H1 (cell line): ENCODE data around the gene FSCN2. TPM values are rescaled to one million over a fixed set of nuclear protein-coding genes. Genes with fewer than 3 reads are reported as not detected.

ENCODE experiments used
- CTCF ChIA-PET: fragments of 300-600 bp; sonication (Branson Sonifier 250); formaldehyde crosslinking; loops from one replicate; lab custom pipeline; 2021; ENCODE audit not compliant: partially characterized antibody; lab: Charles Lee
- POLR2A ChIA-PET: fragments of 300-600 bp; sonication (Branson Sonifier 250); formaldehyde crosslinking; loops from one replicate; lab custom pipeline; 2021; ENCODE audit warnings: inconsistent platforms; ENCODE audit not compliant: partially characterized antibody; lab: Charles Lee
- DNase-seq, 2 experiments: peaks; one replicate each; pipeline versions ENCODE4 v3.0.0 to v3.0.0-alpha.2; 2010 to 2022; ENCODE audit warnings: low spot score in 2 of 2, low read depth in 1 of 2, mixed read lengths in 1 of 2
- FAIRE-seq: peaks from 2 replicates; lab custom pipeline; 2011; peaks lifted over from hg19 to GRCh38; lab: Jason Lieb, UNC
- H2AFZ ChIP-seq: 2 replicates; pipeline ENCODE4 v1.8.1; 2012; ENCODE audit warnings: low read length, inconsistent platforms
- H2AK5ac ChIP-seq: 2 replicates; pipeline ENCODE4 v1.6.1; 2013; ENCODE audit warnings: low read depth, low read length
- H2BK120ac ChIP-seq: replicated peaks from 2 replicates; pipeline ENCODE3; 2013; ENCODE audit warnings: low read depth, low read length, inconsistent platforms
- H2BK12ac ChIP-seq: 2 replicates; pipeline ENCODE4 v1.6.1; 2013; ENCODE audit warnings: low read depth, low read length
- H2BK15ac ChIP-seq: 2 replicates; pipeline ENCODE4 v1.6.1; 2013; ENCODE audit warnings: low read length
- H2BK20ac ChIP-seq: 2 replicates; pipeline ENCODE4 v1.6.1; 2013; ENCODE audit warnings: low read length
- H2BK5ac ChIP-seq: 2 replicates; pipeline ENCODE4 v1.6.1; 2013; ENCODE audit warnings: low read depth, low read length
- H3K14ac ChIP-seq: 2 replicates; pipeline ENCODE4 v1.6.1; 2013; ENCODE audit warnings: inconsistent platforms; ENCODE audit not compliant: insufficient read length
- H3K18ac ChIP-seq: 2 replicates; pipeline ENCODE4 v1.6.1; 2013; ENCODE audit warnings: low read length; ENCODE audit errors: extremely low read depth
- H3K23ac ChIP-seq: 2 replicates; pipeline ENCODE4 v1.6.1; 2013; ENCODE audit warnings: inconsistent platforms; ENCODE audit not compliant: insufficient read length
- H3K23me2 ChIP-seq: 2 replicates; pipeline ENCODE4 v1.6.1; 2013; ENCODE audit warnings: low read depth, low read length
- H3K27ac ChIP-seq: 2 replicates; pipeline ENCODE4 v1.6.1; 2011; ENCODE audit warnings: low read depth, low read length, inconsistent platforms
- H3K27me3 ChIP-seq, 4 experiments: replicated peaks in 1 of 4; 1 replicate in 1 of 4; 2 replicates in 3 of 4; pipeline versions ENCODE4 v1.6.1 to v1.8.1; 2011 to 2013; ENCODE audit warnings: low read length in 3 of 4, mild to moderate bottlenecking in 3 of 4, inconsistent platforms in 2 of 4, mixed read lengths in 2 of 4, moderate library complexity in 1 of 4; ENCODE audit not compliant: control insufficient read depth in 3 of 4, insufficient read depth in 3 of 4; ENCODE audit errors: extremely low read depth in 1 of 4
- H3K36me3 ChIP-seq, 4 experiments: 2 replicates each; pipeline versions ENCODE4 v1.6.1 to v1.8.1; 2011 to 2013; ENCODE audit warnings: mild to moderate bottlenecking in 4 of 4, low read length in 3 of 4, moderate library complexity in 2 of 4, control low read depth in 1 of 4, inconsistent platforms in 1 of 4; ENCODE audit not compliant: insufficient read depth in 4 of 4, control insufficient read depth in 2 of 4
- H3K4ac ChIP-seq: replicated peaks from 2 replicates; pipeline ENCODE3; 2013; ENCODE audit warnings: low read length, low read depth, mixed read lengths, inconsistent platforms; ENCODE audit not compliant: insufficient read length
- H3K4me1 ChIP-seq, 4 experiments: replicated peaks in 1 of 4; 1 replicate in 1 of 4; 2 replicates in 3 of 4; pipeline versions ENCODE4 v1.6.1 to v1.8.1; 2011 to 2013; ENCODE audit warnings: low read length in 3 of 4, inconsistent platforms in 2 of 4, mixed read lengths in 1 of 4; ENCODE audit not compliant: insufficient read depth in 4 of 4, control insufficient read depth in 3 of 4
- H3K4me2 ChIP-seq, 2 experiments: 2 replicates each; pipeline versions ENCODE4 v1.6.1 to v1.8.1; 2011 to 2013; ENCODE audit warnings: low read depth in 2 of 2, low read length in 2 of 2, control low read depth in 1 of 2, inconsistent platforms in 1 of 2, mild to moderate bottlenecking in 1 of 2; ENCODE audit not compliant: insufficient read depth in 1 of 2
- H3K4me3 ChIP-seq, 4 experiments: fragments of 200-600, 300-600 bp in 1 of 4; sonication (generic), shearing (Covaris generic), sonication (Bioruptor Twin) in 1 of 4; 2 replicates each; pipeline versions ENCODE4 v1.5.1 to v1.8.1; 2011 to 2016; ENCODE audit warnings: low read length in 4 of 4, low read depth in 3 of 4, control low read depth in 2 of 4, inconsistent platforms in 2 of 4, mild to moderate bottlenecking in 2 of 4, mixed read lengths in 1 of 4, moderate library complexity in 1 of 4; ENCODE audit not compliant: insufficient read depth in 2 of 4; ENCODE audit errors: extremely low read depth in 1 of 4
- H3K56ac ChIP-seq: replicated peaks from 2 replicates; pipeline ENCODE3; 2013; ENCODE audit warnings: low read depth, mild to moderate bottlenecking, mixed read lengths, low read length, inconsistent platforms; ENCODE audit not compliant: insufficient read length
- H3K79me1 ChIP-seq: 2 replicates; pipeline ENCODE4 v1.6.1; 2013; ENCODE audit warnings: low read depth, low read length, control low read depth
- H3K79me2 ChIP-seq, 2 experiments: 2 replicates each; pipeline versions ENCODE4 v1.6.1 to v1.8.1; 2012 to 2013; ENCODE audit warnings: low read length in 2 of 2, mild to moderate bottlenecking in 2 of 2, inconsistent platforms in 1 of 2; ENCODE audit not compliant: insufficient read depth in 2 of 2, control insufficient read depth in 1 of 2
- H3K9ac ChIP-seq, 4 experiments: replicated peaks in 1 of 4; 1 replicate in 1 of 4; 2 replicates in 3 of 4; pipeline versions ENCODE4 v1.6.1 to v1.8.1; 2011 to 2013; ENCODE audit warnings: low read depth in 3 of 4, low read length in 3 of 4, control low read depth in 2 of 4, mild to moderate bottlenecking in 2 of 4, moderate library complexity in 2 of 4, inconsistent platforms in 1 of 4; ENCODE audit errors: extremely low read depth in 1 of 4
- H3K9me3 ChIP-seq, 2 experiments: 2 replicates each; pipeline versions ENCODE4 v1.6.1 to v1.8.1; 2012 to 2013; ENCODE audit warnings: mild to moderate bottlenecking in 2 of 2, moderate library complexity in 2 of 2, control low read depth in 1 of 2, inconsistent platforms in 1 of 2, low read depth in 1 of 2, low read length in 1 of 2, mixed read lengths in 1 of 2; ENCODE audit not compliant: insufficient read depth in 2 of 2
- H4K20me1 ChIP-seq, 2 experiments: replicated peaks in 1 of 2; 2 replicates each; pipeline versions ENCODE3 to v1.8.1; 2011 to 2013; ENCODE audit warnings: inconsistent platforms in 2 of 2, low read length in 2 of 2, mild to moderate bottlenecking in 1 of 2; ENCODE audit not compliant: insufficient read depth in 2 of 2, control insufficient read depth in 1 of 2
- H4K5ac ChIP-seq: 2 replicates; pipeline ENCODE4 v1.6.1; 2013; ENCODE audit warnings: low read length, low read depth, mixed read lengths, inconsistent platforms; ENCODE audit not compliant: insufficient read length
- H4K8ac ChIP-seq: 2 replicates; pipeline ENCODE4 v1.8.0; 2013; ENCODE audit warnings: mild to moderate bottlenecking, moderate library complexity, low read length, inconsistent platforms; ENCODE audit not compliant: insufficient read depth; ENCODE audit errors: extremely low read depth
- H4K91ac ChIP-seq: replicated peaks from 2 replicates; pipeline ENCODE3; 2013; ENCODE audit warnings: low read length, mixed read lengths, inconsistent platforms; ENCODE audit not compliant: insufficient read length
- WGBS, 2 experiments: shearing (Covaris generic) in 1 of 2; methylation state at CpG; one replicate each; pipeline versions ENCODE4 v1.1.6 to v1.1.7; 2013 to 2015; ENCODE audit warnings: low lambda C conversion rate in 2 of 2, mixed read lengths in 2 of 2, inconsistent platforms in 1 of 2, low coverage in 1 of 2, missing lambda C conversion rate in 1 of 2; ENCODE audit not compliant: insufficient replicate concordance in 2 of 2, insufficient coverage in 1 of 2, insufficient read length in 1 of 2; ENCODE audit errors: extremely low coverage in 1 of 2, missing lambda C conversion rate in 1 of 2; 5-methylcytosine and 5-hydroxymethylcytosine counted together
- polyA plus RNA-seq, 7 experiments: library from polyadenylated mRNA; depleted of rRNA in 3 of 7; stranded (reverse) in 5 of 7; unstranded in 2 of 7; fragments of >200 nt in 5 of 7; fragments of 200-250 nt in 2 of 7; gene quantifications; 1 replicate in 5 of 7; 2 replicates in 1 of 7; 4 replicates in 1 of 7; pipeline versions ENCODE4 v1.2.1 to v1.2.3, GENCODE V29; 2011 to 2013; ENCODE audit warnings: missing spikeins in 2 of 7, mixed read lengths in 2 of 7
- total RNA-seq: library from RNA; stranded (reverse); fragmentation: NEBNext Ultra II Directional; extraction: Animal tissue kit (Norgen Biotek cat#: 25700); gene quantifications from 2 replicates; pipeline ENCODE4 v1.2.1, GENCODE V29; 2021
- TF ChIP-seq, protein P1 (sequence below), 3 experiments: IDR thresholded peaks; 1 replicate in 2 of 3; 2 replicates in 1 of 3; pipeline versions ENCODE4 v1.5.1 to v1.6.1; 2011; ENCODE audit warnings: low read length in 3 of 3, mild to moderate bottlenecking in 3 of 3, inconsistent platforms in 2 of 3, low read depth in 1 of 3, moderate library complexity in 1 of 3; ENCODE audit not compliant: insufficient read depth in 1 of 3; ENCODE audit errors: control extremely low read depth in 1 of 3
- TF ChIP-seq, protein P2 (sequence below): IDR thresholded peaks from 2 replicates; pipeline ENCODE4 v1.6.1; 2012; ENCODE audit warnings: inconsistent platforms

FSCN2 gene
- total and polyA plus RNA-seq, 2 of the 8 experiments (the other 6 are each of a cell fraction or from before 2014, with no cell fraction given): 0.18 to 0.30 TPM

DNA sequence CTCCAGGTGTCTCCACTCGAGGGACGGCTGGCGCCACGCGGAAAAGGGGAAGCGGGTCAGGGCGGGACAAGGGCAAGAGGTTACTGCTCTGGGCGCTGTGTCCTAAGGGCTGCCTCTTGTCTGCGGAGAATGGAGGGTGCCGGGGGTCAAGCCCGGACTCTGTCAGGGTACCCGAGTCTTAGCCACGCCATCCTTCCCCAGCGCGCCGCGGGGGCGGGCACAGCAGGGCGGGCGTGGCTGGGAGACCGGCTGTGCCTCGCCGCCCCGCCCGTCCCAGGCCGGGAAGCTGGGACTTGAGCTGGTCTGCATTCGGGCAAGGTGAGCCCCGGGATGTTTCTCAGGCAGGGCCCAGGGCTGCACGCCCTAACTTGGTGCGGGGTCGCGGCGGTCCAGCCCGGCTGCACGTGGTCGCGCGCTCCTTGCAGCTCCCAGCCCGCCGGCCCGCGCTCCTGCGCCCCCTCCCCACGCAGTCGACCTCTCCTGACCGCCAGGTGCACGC, 9.3 kb upstream of the FSCN2 start:
- no peaks in the 10 kb centered on the region for H3K9me3 ChIP-seq
- DNase-seq: no peak

More for the DNA sequence above, 9.3 kb upstream of the FSCN2 start:
- Histone ChIP-seq H4K91ac (peak overlapping the region; percentile 65), H3K14ac (no peak overlapping the region), H2AFZ (peak overlapping the region; percentile 17; the same call in 1 of the 2 replicates), H2AK5ac (no peak overlapping the region), H2BK20ac (no peak overlapping the region), H3K4me3 (peak overlapping the region; percentile 43 to 73 (median 46)), H3K27ac (no peak overlapping the region), H3K36me3 (no peaks in the 10 kb centered on the region), H2BK12ac (peak overlapping the region; percentile 39; the same call in 1 of the 2 replicates), H3K79me2 (peaks cover 0 to 13% of the 10 kb centered on the region in 2 experiments; a peak in 2 of 4 replicates), H3K27me3 (peaks cover 0 to 43% (median 27%) of the 10 kb centered on the region in 4 experiments; a peak in 5 of 7 replicates), H3K4ac (peak overlapping the region; percentile 91), H3K79me1 (0 out of 2 replicates have a peak, but pooled peaks cover 5% of the 10 kb centered on the region), H3K4me2 (peak overlapping the region; percentile 74 to 95), H2BK120ac (no peak overlapping the region), H3K18ac (peak overlapping the region; percentile 71), H4K5ac (no peak overlapping the region), H2BK5ac (no peak overlapping the region), H3K9ac (peak overlapping the region in 2 of 4 experiments; percentile 13 to 32; a peak in 1 of 7 replicates), H3K23ac (no peak overlapping the region), H3K4me1 (peaks cover 0 to 57% (median 31%) of the 10 kb centered on the region in 4 experiments; a peak in 6 of 7 replicates), H3K56ac (peak overlapping the region; percentile 30), H2BK15ac (no peak overlapping the region; the same call in 1 of the 2 replicates), H3K23me2 (peaks cover 21% of the 10 kb centered on the region; the same call in 1 of the 2 replicates), H4K20me1 (peaks cover 2 to 11% of the 10 kb centered on the region in 2 experiments), H4K8ac (peak overlapping the region; percentile 76)
- POLR2A ChIA-PET: interaction anchor here (0.7 to 30.5 kb wide), 12 partner anchors 11 to 276 kb away, joined by 3 to 1004 read pairs (median 5); partner anchors contain the start of genes ACTG1, FAAP100 and FSCN2
- 4% methylated on average over 38 of the region's 47 CpGs; no CpG with 5 or more reads in 1 of the 2 experiments for WGBS, 2 experiments
- TF ChIP-seq, protein P1, sequence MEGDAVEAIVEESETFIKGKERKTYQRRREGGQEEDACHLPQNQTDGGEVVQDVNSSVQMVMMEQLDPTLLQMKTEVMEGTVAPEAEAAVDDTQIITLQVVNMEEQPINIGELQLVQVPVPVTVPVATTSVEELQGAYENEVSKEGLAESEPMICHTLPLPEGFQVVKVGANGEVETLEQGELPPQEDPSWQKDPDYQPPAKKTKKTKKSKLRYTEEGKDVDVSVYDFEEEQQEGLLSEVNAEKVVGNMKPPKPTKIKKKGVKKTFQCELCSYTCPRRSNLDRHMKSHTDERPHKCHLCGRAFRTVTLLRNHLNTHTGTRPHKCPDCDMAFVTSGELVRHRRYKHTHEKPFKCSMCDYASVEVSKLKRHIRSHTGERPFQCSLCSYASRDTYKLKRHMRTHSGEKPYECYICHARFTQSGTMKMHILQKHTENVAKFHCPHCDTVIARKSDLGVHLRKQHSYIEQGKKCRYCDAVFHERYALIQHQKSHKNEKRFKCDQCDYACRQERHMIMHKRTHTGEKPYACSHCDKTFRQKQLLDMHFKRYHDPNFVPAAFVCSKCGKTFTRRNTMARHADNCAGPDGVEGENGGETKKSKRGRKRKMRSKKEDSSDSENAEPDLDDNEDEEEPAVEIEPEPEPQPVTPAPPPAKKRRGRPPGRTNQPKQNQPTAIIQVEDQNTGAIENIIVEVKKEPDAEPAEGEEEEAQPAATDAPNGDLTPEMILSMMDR (IDR thresholded peaks at IDR 0.05; ENCODE audit: control extremely low read depth in 1 of 3, insufficient read depth in 1 of 3, low read depth in 1 of 3, low read length in 3 of 3): no peak
- TF ChIP-seq, protein P2, sequence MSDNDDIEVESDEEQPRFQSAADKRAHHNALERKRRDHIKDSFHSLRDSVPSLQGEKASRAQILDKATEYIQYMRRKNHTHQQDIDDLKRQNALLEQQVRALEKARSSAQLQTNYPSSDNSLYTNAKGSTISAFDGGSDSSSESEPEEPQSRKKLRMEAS: peak; percentile 74
- CTCF ChIA-PET: interaction anchor here (0.6 to 5.2 kb wide), 20 partner anchors 10 to 376 kb away, joined by 3 to 33 read pairs (median 3); no protein-coding TSS in a partner anchor
- FAIRE-seq: no peak
